MM.1S (cell line): ENCODE results near the gene TBC1D8B.

Experiments
- DNase-seq: peaks from one replicate; pipeline ENCODE4 v3.0.0-alpha.2; 2015
- H2AFZ ChIP-seq: fragments of 300-600 bp; sonication (generic); 2 replicates; pipeline ENCODE4 v1.6.0; 2016; ENCODE audit warnings: antibody characterized with exemption, low read length
- H3F3A ChIP-seq: fragments of 300-600 bp; sonication (generic); 2 replicates; pipeline ENCODE4 v1.6.1; 2016; ENCODE audit warnings: mild to moderate bottlenecking, antibody characterized with exemption, low read length, moderate library complexity, mixed read lengths; ENCODE audit not compliant: insufficient read depth
- H3K27ac ChIP-seq: fragments of 300-600 bp; sonication (generic); 2 replicates; pipeline ENCODE4 v1.5.1; 2016; ENCODE audit warnings: mild to moderate bottlenecking, low read length
- H3K27me3 ChIP-seq: fragments of 300-600 bp; sonication (generic); replicated peaks from 2 replicates; pipeline ENCODE4 v1.6.0; 2016; ENCODE audit warnings: low read length; ENCODE audit not compliant: insufficient read depth
- H3K36me3 ChIP-seq: fragments of 300-600 bp; sonication (generic); replicated peaks from 2 replicates; pipeline ENCODE4 v1.6.1; 2016; ENCODE audit warnings: mild to moderate bottlenecking, low read length, mixed read lengths; ENCODE audit not compliant: insufficient read depth
- H3K4me1 ChIP-seq: fragments of 300-600 bp; sonication (generic); 2 replicates; pipeline ENCODE4 v1.6.1; 2016; ENCODE audit warnings: low read length, mixed read lengths
- H3K4me2 ChIP-seq: fragments of 300-600 bp; sonication (generic); 2 replicates; pipeline ENCODE4 v1.6.0; 2016; ENCODE audit warnings: low read depth, low read length
- H3K4me3 ChIP-seq: fragments of 300-600 bp; sonication (generic); 2 replicates; pipeline ENCODE4 v1.5.1; 2016; ENCODE audit warnings: low read length, mixed read lengths
- H3K79me2 ChIP-seq: fragments of 300-600 bp; sonication (generic); 2 replicates; pipeline ENCODE4 v1.6.1; 2016; ENCODE audit warnings: mixed run types, low read length, mixed read lengths
- H3K9ac ChIP-seq: fragments of 300-600 bp; sonication (generic); 2 replicates; pipeline ENCODE4 v1.6.1; 2016; ENCODE audit warnings: low read length, mixed read lengths
- H3K9me2 ChIP-seq: fragments of 300-600 bp; sonication (generic); replicated peaks from 2 replicates; pipeline ENCODE4 v1.6.1; 2016; ENCODE audit warnings: mild to moderate bottlenecking, low read length, mixed read lengths; ENCODE audit not compliant: insufficient read depth
- H3K9me3 ChIP-seq: fragments of 300-600 bp; sonication (generic); replicated peaks from 2 replicates; pipeline ENCODE4 v1.6.1; 2016; ENCODE audit warnings: mild to moderate bottlenecking, low read length, mixed read lengths; ENCODE audit not compliant: insufficient read depth
- H4K20me1 ChIP-seq: fragments of 300-600 bp; sonication (generic); 2 replicates; pipeline ENCODE4 v1.6.1; 2016; ENCODE audit warnings: mild to moderate bottlenecking, low read length, moderate library complexity, mixed read lengths; ENCODE audit not compliant: insufficient read depth
- EZH2 ChIP-seq: fragments of 300-600 bp; sonication (generic); optimal IDR thresholded peaks from 2 replicates; pipeline ENCODE3; 2017; ENCODE audit warnings: low read depth, mild to moderate bottlenecking, antibody characterized with exemption, low read length, mixed read lengths
- EZH2phosphoT487 ChIP-seq: fragments of 300-600 bp; sonication (generic); IDR thresholded peaks from 2 replicates; pipeline ENCODE4 v1.6.1; 2018; ENCODE audit warnings: antibody characterized with exemption, low read length
- TF ChIP-seq, protein P1 (sequence below): fragments of 300-600 bp; sonication (generic); IDR thresholded peaks from 2 replicates; pipeline ENCODE4 v1.5.1; 2016; ENCODE audit warnings: antibody characterized with exemption, low read length, mixed read lengths

The TBC1D8B gene

DNA sequence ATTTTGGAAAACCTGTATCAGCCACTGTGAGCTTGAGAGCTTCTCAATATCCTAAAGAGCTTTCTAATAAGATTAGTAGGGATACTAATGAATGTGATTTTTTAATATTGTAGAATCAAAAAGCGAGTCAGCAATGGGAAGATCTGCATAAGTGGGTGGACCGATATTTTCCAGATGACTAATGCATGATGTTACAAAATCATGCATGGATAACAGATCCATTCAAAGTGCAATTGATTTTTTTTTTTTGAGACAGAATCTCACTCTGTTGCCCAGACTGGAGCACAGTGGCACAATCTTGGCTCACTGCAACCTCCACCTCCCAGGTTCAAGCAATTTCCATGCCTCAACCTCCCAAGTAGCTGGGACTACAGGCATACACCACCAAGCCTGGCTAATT is 110.4 kb downstream of the TBC1D8B start:
- H3K27ac ChIP-seq = no peak overlapping the region
- no peaks in the 10 kb centered on the region for H3K9me3 ChIP-seq
- TF ChIP-seq, protein P1, sequence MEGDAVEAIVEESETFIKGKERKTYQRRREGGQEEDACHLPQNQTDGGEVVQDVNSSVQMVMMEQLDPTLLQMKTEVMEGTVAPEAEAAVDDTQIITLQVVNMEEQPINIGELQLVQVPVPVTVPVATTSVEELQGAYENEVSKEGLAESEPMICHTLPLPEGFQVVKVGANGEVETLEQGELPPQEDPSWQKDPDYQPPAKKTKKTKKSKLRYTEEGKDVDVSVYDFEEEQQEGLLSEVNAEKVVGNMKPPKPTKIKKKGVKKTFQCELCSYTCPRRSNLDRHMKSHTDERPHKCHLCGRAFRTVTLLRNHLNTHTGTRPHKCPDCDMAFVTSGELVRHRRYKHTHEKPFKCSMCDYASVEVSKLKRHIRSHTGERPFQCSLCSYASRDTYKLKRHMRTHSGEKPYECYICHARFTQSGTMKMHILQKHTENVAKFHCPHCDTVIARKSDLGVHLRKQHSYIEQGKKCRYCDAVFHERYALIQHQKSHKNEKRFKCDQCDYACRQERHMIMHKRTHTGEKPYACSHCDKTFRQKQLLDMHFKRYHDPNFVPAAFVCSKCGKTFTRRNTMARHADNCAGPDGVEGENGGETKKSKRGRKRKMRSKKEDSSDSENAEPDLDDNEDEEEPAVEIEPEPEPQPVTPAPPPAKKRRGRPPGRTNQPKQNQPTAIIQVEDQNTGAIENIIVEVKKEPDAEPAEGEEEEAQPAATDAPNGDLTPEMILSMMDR = no peak
- TF ChIP-seq EZH2phosphoT487 (no peak), EZH2 (no peak)
- no peaks in the 10 kb centered on the region for H3K27me3 ChIP-seq
- H3K4me3 ChIP-seq = no peak overlapping the region
- no peaks in the 10 kb centered on the region for H4K20me1 ChIP-seq
- H3K36me3 ChIP-seq = no peaks in the 10 kb centered on the region
- no peak overlapping the region for H2AFZ ChIP-seq
- H3K9me2 ChIP-seq = no peaks in the 10 kb centered on the region
- no peak for DNase-seq
- H3F3A ChIP-seq = no peaks in the 10 kb centered on the region
- no peaks in the 10 kb centered on the region for H3K4me1 ChIP-seq
- no peak overlapping the region for H3K4me2 ChIP-seq
- no peak overlapping the region for H3K9ac ChIP-seq
- no peaks in the 10 kb centered on the region for H3K79me2 ChIP-seq

DNA sequence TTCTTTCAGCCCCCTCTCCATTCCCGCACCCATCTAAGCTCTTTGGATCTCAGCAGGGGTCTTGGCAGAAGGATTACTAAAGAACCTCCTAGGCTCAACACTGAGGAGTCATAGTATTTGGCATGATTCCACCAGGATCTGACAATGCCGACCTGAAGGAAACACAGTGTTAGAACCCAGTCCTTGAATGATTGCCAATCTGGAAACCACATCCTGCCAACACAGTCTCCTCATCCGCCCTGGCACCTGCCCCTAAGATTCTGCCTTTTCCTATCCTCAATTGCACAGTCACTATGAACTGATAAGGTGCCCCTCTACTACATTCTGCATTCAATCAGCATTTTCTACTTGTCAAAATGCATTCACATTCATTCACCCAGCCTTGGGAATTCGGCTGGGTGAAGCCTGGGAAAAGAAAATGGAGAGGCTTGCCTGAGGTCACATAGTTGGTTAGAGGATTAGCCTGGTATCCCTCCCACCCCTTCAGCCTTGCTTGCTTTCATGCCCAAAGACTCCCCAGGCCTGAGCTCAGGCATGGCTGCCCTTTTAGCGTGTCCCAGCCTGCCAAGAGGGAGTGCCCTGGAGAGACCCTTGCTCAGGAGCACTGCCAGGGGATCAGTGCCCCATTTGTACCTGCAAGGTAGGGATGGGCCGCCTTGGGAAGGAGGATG is 115.5 kb downstream of the TBC1D8B start:
- no peaks in the 10 kb centered on the region for H3K4me1 ChIP-seq
- H3K4me2 ChIP-seq = no peak overlapping the region
- H3K27ac ChIP-seq = no peak overlapping the region
- no peak for DNase-seq
- H3K4me3 ChIP-seq = no peak overlapping the region
- H3K79me2 ChIP-seq = no peaks in the 10 kb centered on the region
- TF ChIP-seq, protein P1 = no peak
- TF ChIP-seq EZH2phosphoT487 = no peak
- no peak for TF ChIP-seq EZH2
- H2AFZ ChIP-seq = no peak overlapping the region
- no peaks in the 10 kb centered on the region for H3K9me2 ChIP-seq
- no peaks in the 10 kb centered on the region for H3F3A ChIP-seq
- H3K9ac ChIP-seq = no peak overlapping the region
- no peaks in the 10 kb centered on the region for H3K27me3 ChIP-seq
- no peaks in the 10 kb centered on the region for H3K9me3 ChIP-seq
- no peaks in the 10 kb centered on the region for H3K36me3 ChIP-seq
- H4K20me1 ChIP-seq = no peaks in the 10 kb centered on the region

DNA sequence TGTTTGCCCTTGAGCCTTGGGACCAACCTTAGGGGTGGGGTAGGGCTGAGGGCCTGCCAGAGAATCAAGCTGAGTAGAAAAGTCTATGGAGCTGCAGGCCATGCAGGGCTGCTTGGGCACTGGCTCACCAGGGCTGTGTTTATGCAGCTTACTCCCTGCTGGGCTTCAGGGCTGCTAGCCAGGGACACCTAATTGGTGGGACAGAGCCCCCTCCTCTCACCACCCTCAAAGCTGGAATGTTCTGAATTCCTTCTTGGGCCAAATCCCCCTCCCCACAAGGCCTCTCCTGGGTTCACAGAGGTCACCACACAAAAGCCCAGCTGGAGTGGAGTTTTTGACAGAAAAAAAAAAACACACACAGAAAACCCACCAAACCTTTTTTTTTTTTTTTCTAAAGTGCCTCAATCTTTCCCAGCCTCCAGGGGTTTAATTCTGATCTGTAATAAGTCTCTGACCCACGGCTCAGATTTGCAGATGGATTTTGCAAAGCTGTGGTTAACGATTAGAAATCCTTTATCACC is 117.5 kb downstream of the TBC1D8B start, which contains the start of gene CLDN2:
Gene CLDN2 (plus strand): TSS at position 471 of the 521 bp plus-strand sequence. CDS start 7,827 bp downstream, outside the sequence.
- Histone ChIP-seq H3K79me2 (no peaks in the 10 kb centered on the region), H3K27ac (no peak within 1 kb of the TSS), H3K9me2 (no peaks in the 10 kb centered on the region), H3F3A (no peaks in the 10 kb centered on the region), H3K4me2 (no peak within 1 kb of the TSS), H3K4me3 (no peak within 1 kb of the TSS), H3K36me3 (no peaks in the 10 kb centered on the region), H4K20me1 (no peaks in the 10 kb centered on the region), H3K9me3 (no peaks in the 10 kb centered on the region), H3K9ac (no peak within 1 kb of the TSS), H2AFZ (no peak within 1 kb of the TSS), H3K4me1 (no peaks in the 10 kb centered on the region), H3K27me3 (no peaks in the 10 kb centered on the region)
- no peak for DNase-seq
- TF ChIP-seq, protein P1 = no peak
